Activated T-cell treated with anti-CD3 and anti-CD28 coated beads for 48 hours (primary cell): ENCODE measurements around the gene ABCC1.
"Not testable (repeated sequence)": the region's sequence is repeated elsewhere in the genome, so short reads cannot be mapped to it uniquely, and the experiment has no call there.

Source experiments
- DNase-seq: peaks from one replicate; pipeline ENCODE4 v3.0.0-alpha.2; 2020; ENCODE audit warnings: low read depth

The ABCC1 gene

DNA sequence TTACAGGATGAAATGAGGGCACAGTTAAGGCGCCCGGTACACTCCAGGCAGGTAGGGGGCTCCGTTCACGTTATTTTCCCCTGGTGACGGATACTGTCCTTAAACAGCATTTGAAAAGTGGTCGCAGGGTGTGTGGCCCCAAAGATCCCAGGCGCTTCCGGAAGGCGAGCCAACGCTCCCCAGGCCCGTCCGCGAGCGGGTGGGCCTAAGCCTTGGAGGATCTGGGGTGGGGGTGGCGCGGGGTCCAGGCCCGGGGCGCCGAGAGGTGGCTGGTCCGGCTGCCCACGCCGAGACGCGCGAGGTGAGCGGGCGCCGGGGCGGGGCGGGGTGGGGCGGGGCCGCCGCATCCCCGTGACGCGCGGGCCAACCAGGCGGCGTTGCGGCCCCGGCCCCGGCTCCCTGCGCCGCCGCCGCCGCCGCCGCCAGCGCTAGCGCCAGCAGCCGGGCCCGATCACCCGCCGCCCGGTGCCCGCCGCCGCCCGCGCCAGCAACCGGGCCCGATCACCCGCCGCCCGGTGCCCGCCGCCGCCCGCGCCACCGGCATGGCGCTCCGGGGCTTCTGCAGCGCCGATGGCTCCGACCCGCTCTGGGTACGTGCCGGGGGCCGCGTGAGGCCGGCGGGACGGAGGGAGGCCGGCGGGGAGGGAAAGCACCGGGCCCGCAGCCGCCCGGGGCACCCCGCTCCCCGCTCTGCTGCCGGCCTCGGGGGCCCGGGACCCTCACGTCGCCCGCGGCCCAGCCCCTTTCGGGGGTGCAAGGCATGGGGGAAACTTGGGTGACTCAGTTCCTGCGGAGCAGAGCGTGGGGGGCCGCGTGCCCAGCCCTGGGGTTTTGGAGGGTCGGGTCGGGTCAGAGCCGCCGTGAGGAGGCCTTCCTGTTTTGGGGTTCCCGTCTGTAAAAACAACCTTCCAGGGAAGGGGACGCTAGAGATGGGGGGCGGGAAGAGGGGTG lies at the start of gene ABCC1:
ABCC1 (plus strand) TSS at position 407 of the 951 bp plus-strand sequence; CDS start at position 543, 136 bp downstream.
- DNase-seq = peak; percentile 62

DNA sequence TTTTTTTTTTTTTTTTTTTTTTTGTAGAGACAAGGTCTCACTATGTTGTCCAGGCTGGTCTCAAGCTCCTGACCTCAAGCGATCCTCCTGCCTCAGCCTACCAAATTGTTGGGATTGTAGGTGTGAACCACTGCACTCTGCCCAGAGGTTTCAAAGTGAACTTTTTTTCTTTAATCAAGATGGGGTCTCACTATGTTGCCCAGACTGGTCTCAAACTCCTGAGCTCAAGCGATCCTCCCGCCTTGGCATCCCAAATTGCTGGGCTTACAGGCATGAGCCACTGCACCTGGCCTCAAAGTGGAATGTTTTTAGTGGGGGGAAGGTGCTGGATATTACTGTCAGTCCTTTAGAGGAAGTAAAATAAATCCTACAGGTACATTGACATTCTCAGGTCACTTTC lies 49.1 kb upstream of the ABCC1 start:
- no peak for DNase-seq

DNA sequence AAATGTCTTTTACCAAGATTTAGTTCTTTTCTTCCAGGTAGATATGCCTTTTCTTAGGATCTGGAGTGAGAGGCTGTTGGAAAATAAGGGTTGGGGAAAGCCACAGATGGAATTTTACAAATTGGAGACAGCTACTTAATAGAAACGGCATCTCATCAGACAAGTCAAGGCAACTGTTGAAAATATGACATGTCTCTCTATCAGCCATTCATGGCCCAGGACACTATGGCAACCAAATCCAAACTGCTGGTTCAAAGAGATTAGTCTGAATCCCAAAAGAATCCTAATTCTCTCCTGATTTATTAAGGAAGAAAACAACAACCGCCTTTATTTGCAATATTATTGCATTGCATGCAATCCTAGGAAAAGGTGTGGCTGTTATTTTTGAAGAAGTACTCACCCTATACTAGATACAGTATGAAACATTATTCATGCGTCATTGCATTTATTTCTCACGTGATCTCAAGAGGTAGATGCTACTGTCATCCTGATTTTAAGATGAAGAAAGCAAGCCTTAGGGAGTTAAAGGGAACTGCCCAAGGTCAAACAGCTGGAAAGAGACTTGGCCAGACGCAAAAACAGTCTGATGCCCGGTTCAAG lies 48.4 kb upstream of the ABCC1 start:
- DNase-seq = no peak

DNA sequence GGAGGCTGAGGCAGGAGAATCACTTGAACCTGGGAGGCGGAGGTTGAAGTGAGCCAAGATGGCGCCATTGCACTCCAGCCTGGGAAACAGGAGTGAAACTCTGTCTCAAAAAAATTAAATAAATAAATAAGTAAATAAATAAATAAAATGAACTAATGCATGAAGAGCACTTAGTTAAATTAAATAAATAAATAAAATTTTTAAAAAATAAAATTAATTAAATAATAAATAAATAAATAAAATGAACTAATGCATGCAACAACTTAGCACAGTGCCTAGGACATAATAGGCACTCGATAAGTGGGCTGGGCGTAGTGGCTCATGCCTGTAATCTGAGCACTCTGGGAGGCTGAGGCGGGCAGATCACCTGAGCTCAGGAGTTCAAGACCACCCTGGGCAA lies 45.5 kb upstream of the ABCC1 start:
- no peak for DNase-seq

DNA sequence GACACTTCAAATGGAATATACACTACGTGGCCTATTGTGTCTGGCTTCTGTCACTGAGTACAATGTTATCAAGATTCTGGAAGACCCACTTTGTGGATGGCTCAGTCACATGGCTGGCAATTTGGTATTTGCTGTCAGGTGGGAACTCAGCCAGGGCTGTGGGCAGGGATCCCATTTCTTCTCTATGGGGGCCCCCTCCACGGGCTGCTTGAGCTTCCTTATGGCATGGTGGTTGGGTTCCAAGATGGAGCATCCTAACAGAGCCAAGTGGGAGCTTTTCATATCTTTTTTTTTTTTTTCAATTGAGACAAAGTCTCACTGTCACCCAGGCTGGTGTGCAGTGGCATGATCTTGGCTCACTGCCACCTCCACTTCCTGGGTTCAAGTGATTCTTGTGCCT lies 43.0 kb upstream of the ABCC1 start:
- DNase-seq = no peak

DNA sequence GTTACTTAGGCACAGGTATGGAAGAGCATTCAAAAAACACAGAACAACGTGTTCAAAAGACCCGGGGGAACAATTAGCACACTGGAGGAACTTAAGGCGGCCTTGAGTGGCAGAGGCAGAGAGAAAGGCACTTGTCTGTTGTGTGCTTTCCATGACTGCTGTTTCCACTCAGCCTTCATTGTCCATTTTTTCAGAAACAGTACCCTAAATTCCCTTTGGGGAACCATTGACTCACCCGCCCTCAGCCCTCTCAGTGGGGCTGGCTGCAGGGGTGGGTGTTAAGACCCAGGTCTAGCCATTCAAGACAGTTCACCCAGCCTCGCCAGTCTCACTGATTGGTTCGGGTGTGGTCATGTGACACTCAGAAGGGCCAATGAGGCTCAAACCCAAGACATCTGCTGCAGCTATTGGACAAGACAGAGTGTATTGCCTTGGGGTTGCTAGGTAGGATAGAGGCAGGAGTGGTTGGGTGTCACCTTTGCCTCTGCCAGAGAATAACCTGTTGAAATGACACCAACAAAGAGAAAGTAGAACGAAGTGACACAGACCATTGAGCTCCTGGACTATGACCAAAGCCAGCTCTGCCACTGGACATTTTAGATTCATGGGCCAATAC lies 41.4 kb upstream of the ABCC1 start:
- DNase-seq = peak; percentile 44

DNA sequence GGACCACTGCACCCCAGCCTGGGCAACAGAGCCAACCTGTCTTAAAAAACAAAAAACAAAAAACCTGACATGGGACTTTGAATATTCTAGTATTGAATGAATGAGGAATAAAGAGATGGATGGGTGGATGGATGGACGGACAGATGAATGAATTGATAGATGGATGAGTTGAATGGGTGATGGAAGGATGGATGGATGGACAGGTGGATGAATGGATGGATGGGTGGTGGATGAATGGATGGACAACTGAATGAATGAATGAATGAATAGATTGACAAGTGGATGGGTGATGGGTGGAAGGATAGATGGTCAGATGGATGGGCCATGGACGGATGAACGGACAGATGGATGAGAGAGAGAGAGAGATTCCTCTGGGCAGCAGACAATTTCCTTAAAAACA lies 38.2 kb upstream of the ABCC1 start:
- DNase-seq = no peak

DNA sequence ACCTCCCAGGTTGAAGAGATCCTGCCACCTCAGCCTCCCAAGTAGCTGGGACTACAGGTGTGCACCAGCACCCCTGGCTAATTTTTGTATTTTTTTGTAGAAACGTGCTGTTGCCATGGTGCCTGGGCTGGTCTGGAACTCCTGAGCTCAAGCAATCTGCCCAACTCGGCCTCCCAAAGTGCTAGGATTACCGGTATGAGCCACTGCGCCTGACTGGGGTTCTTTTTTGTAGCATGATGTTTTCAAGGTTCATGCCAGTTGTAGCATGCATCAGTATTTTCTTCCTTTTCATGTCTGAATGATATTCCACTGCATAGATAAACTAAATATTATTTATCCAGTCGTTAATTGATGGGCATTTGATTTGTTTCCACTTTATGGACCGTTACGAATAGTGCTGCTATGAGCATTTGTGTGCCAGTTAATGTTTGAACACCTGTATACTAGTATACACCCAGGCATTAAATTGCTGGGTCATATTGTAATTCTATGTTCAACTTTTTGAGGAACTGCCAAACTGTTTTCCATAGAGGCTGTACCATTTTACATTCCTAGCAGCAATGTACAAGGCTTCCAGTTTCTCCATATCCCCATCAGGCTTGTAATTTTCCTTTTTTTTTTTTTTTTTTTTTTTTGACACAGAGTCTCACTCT lies 36.2 kb upstream of the ABCC1 start:
- no peak for DNase-seq

DNA sequence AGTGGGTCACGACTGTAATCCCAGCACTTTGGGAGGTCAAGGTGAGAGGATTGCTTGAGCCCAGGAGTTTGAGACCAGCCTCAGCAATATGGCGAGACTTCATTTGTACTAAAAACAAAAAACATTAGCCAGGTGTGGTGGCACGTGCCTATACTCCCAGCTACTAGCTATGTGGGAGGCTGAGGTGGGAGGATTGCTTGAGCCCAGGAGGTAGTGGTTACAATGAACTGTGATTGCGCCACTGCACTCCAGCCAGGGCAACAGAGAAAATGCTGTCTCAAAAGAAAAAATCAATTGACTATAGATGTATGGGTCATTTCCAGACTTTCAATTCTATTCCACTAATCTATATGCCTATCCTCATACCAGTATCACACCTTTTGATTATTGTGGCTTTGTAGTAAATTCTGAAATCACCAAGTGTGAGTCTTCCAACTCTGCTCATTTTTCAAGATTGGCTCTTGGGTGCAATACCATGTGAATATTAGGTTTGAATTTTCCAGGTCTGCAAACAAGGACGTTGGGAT lies 33.8 kb upstream of the ABCC1 start:
- no peak for DNase-seq

DNA sequence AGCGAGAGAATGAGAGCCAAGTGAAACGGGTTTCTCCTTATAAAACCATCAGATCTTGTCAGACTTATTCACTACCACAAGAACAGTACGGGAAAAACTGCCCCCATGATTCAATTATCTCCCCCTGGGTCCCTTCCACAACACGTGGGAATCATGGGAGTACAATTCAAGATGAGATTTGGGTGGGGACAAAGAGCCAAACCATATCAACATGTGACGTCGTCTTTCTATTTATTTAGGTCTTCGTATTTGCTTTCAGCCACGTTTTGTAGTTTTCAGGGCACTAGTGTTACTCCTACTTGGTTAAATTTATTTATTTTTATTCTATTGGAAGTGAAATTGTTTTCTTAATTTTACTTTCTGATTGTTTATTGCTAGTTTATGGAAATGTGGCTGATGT lies 33.1 kb upstream of the ABCC1 start:
- no peak for DNase-seq

DNA sequence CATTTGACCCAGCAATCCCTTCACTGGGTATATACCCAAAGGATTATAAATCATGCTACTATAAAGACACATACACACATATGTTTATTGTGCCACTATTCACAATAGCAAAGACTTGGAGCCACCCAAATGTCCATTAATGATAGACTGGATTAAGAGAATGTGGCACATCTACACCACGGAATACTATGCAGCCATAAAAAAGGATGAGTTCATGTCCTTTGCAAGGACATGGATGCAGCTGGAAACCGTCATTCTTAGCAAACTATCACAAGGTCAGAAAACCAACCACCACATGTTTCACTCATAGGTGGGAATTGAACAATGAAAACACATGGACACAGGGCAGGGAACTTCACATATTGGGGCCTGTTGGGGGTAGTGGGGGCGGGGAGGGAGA lies 31.1 kb upstream of the ABCC1 start:
- DNase-seq = not testable (repeated sequence)

DNA sequence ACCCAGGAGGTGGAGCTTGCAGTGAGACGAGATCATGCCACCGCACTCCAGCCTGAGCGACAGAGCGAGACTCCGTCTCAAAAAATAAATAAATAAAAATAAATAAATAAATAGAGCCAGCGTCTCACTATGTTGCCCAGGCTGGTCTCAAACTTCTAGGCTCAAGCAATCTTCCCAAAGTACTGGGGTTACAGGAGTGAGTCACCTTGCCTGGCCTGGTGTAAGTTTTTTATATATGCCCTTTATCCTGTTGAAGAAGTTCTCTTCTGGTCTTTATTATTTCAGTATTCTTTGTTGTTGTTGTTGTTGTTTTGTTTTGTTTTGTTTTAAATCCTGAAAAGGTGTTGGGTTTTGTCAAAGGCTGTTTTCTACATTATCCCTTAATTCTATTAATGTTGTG lies 30.1 kb upstream of the ABCC1 start:
- DNase-seq = no peak

DNA sequence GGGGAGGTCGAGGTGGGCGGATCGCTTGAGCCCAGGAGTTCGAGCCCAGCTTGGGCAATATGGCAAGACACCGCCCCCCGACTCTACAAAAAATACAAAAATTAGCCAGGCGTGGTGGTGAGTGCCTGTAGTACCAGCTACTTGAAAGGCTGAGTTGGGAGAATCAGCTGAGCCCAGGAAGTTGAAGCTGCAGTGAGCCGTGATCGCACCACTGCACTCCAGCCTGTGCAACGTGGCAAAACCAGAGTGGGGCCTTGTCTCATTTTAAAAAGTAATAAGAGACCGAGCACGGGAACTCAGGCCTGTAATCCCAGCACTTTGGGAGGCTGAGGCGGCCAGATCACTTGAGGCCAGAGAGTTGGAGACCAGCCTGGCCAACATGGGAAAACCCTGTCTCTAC lies 24.4 kb upstream of the ABCC1 start:
- no peak for DNase-seq

DNA sequence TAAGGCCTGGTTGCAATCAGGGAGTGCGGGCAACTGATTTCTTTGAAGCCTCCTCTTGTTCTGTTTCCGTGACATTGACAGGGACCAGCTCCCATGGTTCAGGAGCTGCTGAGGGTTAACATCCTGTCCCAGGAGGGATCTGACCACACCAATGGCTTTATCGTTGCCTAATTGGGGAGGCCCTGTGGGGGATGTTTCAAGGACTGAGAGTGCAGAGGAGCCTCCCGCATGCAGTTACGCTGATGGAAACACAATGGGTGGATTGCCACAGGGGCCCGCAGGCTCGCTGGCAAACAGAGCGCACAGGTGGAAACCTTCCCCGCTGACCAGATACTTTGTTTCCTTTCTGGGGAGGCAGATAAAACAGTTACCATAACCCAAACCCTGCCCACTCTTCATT lies 23.8 kb upstream of the ABCC1 start:
- no peak for DNase-seq

DNA sequence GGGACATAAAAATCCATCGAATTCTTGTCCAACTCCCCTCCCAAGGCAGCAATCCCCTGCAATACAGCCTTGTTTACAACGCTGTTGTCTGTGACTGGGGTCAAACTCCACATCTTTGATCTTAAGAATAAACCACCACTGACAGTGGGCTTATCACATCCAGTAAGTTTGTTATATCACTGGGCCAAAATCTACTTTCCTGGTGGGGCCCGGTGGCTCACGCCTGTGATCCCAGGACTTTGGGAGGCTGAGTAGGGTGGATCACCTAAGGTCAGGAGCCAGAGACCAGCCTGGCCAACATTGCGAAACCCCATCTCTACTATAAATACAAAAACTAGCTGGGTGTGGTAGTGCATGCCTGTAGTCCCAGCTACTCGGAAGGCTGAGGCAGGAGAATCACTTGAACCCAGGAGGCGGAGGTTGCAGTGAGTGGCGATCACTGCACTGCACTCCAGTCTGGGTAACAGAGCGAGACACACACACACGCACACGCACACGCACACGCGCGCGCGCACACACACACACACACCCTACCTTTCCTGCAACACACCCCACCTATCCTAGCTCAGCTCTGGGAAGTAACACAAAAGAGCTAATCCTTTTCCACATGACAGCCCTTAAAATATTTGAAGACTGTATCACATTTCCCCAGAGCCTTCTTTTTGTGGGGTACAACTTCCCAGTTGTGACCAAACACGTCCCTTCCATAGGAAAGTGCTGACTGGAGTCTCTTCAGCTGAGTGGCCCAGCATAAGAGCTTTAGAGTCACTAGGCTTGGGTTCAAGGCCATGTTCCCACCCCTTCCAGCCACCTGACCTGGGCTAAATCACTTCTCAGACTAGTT lies 20.9 kb upstream of the ABCC1 start:
- DNase-seq = no peak

DNA sequence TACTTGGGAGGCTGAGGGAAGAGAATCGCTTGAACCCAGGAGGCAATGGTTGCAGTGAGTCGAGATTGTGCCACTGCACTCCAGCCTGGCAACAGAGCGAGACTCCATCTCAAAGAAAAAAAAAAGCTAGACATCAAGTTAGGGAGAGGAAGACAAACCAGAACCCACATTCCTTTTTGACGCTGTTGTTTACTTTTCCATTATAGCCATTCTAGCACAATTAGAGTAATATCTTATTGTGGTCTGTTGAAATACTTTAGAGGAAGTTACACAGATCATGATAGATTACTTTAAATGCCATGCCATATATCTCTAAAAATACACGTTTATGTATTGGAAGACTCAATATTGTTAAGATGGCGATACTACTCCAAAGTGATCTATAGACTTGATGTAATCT lies 16.5 kb upstream of the ABCC1 start:
- DNase-seq = no peak

DNA sequence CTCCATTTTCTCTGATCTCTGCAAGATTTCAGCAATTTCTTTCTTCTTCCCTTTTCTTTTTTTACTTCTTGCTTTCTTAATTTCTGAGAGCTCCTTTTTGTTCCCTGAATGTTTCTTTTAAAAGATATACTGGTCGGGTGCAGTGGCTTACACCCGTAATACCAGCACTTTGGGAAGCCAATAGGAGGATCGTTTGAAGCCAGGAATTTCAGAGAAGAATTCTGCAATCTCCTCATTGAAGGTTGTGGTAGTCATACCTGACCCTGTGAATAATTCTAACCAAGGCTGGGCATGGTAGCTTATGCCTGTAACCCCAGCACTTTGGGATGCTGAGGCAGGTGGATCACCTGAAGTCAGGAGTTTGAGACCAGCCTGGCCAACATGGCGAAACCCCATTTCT lies 15.6 kb upstream of the ABCC1 start:
- DNase-seq = no peak

DNA sequence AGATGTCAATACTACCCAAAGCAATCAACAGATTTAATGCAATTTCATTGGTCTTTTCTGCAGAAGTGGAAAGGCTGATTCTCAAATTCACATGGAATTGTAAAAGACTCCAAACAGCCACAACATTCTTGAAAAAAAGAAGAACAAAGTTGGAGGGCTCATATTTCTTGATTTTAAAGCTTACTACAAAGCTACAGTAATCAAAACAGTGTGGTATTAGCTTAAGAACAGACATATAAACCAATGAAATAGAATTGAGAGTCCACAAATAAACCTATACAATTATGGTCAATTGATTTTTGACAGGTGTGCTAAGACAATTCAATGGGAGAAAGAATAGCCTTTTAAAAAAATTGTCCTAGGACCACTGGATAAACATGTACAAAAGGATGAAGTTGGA lies 14.4 kb upstream of the ABCC1 start:
- no peak for DNase-seq

DNA sequence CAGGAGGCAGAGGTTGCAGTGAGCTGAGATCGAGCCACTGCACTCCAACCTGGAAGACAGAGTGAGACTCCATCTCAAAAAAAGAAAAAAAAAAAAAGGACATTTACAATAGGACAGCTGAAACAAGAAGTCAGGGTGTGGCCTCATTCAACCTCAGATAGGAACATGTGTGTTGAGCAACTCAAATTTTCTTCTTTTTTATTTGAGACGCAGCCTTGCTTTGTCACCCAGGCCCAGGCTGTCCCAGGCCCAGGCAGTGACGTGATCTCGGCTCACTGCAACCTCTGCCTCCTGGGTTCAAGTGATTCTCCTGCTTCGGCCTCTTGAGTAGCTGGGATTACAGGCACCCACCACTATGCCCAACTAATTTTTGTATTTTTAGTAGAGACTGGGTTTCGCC lies 12.6 kb upstream of the ABCC1 start:
- not testable (repeated sequence) for DNase-seq

DNA sequence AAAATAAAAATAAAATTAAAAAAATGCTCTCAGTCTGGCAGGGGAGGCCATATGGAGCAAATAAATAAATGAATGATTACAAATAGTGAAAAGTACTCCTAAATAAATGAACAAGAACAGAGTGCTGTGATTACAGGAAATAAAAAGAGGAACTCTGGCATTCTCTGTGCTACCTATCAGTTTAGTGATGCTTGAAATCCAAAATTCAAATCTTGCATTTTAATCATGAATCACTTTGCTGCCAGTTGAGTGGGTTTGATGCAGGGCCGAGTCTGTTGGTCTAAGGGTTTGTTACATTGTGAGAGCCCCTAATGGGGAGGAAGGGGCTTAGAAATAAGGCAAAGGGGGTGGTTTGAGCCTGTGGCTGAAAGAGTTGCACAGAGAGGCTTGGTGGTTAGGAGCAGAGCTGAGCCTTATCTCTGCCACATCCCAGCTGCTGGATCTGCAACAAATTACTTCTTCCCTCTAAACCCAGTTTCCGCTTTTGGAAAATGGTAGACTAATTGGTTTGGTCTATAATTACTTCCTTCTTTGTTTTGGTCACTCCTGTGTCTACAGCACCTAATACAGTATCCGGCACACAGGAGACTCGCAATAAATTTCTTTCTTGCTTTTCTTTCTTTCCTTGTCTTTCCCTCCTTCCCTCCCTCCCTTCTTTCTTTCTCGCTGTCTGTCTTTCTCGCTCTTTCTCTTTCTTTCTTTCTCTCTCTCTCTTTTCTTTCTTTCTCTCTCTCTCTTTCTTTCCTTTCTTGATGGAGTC lies 6.3 kb upstream of the ABCC1 start:
- no peak for DNase-seq
